Measurements from ENCODE around the gene ATG13. TPM values are rescaled to one million over a fixed set of nuclear protein-coding genes. Genes with fewer than 3 reads are reported as not detected.

The ATG13 gene
- total RNA-seq, 1 donor from 2014 or later: 30.8 TPM

DNA sequence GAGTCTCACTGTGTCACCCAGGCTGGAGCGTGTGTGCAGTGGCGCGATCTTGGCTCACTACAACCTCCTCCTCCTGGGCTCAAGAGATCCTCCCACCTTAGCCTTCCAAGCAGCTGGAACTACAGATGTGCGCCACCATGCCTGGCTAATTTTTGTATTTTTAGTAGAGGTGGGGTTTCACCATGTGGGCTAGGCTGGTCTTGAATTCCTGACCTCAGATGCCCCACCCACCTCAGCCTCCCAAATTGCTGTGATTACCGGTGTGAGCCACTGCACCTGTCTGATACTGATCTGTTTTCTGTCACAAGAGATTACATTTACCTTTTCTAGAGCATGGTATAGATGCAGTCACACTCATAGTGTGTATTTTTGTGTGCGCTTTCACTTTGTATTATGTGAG is 11.6 kb downstream of the ATG13 start:
- Histone ChIP-seq H3K27ac (ENCODE audit: low read depth, low read length) (no peak overlapping the region), H3K27me3 (ENCODE audit: control insufficient read depth in 3 of 3, insufficient read depth in 3 of 3, low read length in 3 of 3) (no peaks in the 10 kb centered on the region), H3K9ac (ENCODE audit: low read depth in 1 of 3, low read length in 3 of 3) (no peak overlapping the region), H3K9me3 (ENCODE audit: control insufficient read depth in 3 of 3, low read length in 3 of 3) (no peaks in the 10 kb centered on the region), H3K36me3 (ENCODE audit: control insufficient read depth in 3 of 3, insufficient read depth in 3 of 3, low read length in 3 of 3) (peaks cover 14 to 31% (median 27%) of the 10 kb centered on the region in 3 donors), H3K4me3 (ENCODE audit: low read length in 3 of 3) (no peak overlapping the region), H3K4me1 (ENCODE audit: control insufficient read depth in 3 of 3, insufficient read depth in 3 of 3, low read length in 3 of 3) (peaks cover 0 to 4% (median 0%) of the 10 kb centered on the region in 3 donors)

DNA sequence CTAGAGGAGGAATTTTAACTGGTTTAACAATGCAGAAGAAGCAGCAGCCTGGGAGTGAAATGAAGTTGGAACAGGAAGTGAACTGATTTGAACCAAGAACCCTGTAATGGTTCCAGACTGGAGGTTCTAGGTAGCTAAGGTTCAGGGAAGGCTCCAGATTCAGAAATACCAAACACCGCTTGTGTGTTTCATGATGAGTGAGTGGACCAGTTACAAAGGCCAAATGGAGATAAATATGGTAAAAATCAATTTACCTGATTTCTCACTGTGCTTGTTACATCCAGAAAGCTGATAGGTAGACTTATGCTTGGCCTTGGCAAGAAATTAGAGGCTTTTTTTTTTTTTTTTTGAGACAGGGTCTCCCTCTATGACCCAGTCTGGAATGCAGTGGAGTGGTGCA is 12.9 kb downstream of the ATG13 start:
- no peak overlapping the region for H3K9ac ChIP-seq (ENCODE audit: low read depth in 1 of 3, low read length in 3 of 3)
- H3K27ac ChIP-seq (ENCODE audit: low read depth, low read length): no peak overlapping the region
- no peak overlapping the region for H3K4me3 ChIP-seq (ENCODE audit: low read length in 3 of 3)
- peaks cover 14 to 30% (median 22%) of the 10 kb centered on the region in 3 donors for H3K36me3 ChIP-seq (ENCODE audit: control insufficient read depth in 3 of 3, insufficient read depth in 3 of 3, low read length in 3 of 3)
- H3K9me3 ChIP-seq (ENCODE audit: control insufficient read depth in 3 of 3, low read length in 3 of 3): no peaks in the 10 kb centered on the region
- no peaks in the 10 kb centered on the region for H3K27me3 ChIP-seq (ENCODE audit: control insufficient read depth in 3 of 3, insufficient read depth in 3 of 3, low read length in 3 of 3)
- peaks cover 0 to 4% (median 0%) of the 10 kb centered on the region in 3 donors for H3K4me1 ChIP-seq (ENCODE audit: control insufficient read depth in 3 of 3, insufficient read depth in 3 of 3, low read length in 3 of 3)

DNA sequence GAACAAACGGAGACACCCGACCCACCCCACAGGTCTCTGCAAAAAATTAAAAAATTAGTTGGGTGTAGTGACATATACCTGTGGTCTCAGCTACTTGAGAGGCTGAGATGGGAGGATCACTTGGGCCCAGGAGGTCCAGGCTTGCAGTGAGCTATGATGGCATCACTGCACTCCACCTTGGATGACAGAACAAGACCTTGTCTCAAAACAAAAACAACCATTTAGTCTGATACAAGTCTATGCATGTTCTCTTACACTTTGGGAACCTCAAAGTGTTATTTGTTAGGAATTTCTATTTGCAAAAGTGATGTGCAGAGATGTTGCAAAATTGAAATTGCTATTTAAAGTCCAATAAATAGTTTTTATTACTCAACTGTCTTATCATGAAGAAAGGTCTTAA is 14.3 kb downstream of the ATG13 start:
- no peaks in the 10 kb centered on the region for H3K27me3 ChIP-seq (ENCODE audit: control insufficient read depth in 3 of 3, insufficient read depth in 3 of 3, low read length in 3 of 3)
- H3K4me3 ChIP-seq (ENCODE audit: low read length in 3 of 3): no peak overlapping the region
- H3K9me3 ChIP-seq (ENCODE audit: control insufficient read depth in 3 of 3, low read length in 3 of 3): no peaks in the 10 kb centered on the region
- H3K27ac ChIP-seq (ENCODE audit: low read depth, low read length): no peak overlapping the region
- H3K4me1 ChIP-seq (ENCODE audit: control insufficient read depth in 3 of 3, insufficient read depth in 3 of 3, low read length in 3 of 3): peaks cover 0 to 4% (median 0%) of the 10 kb centered on the region in 3 donors
- H3K36me3 ChIP-seq (ENCODE audit: control insufficient read depth in 3 of 3, insufficient read depth in 3 of 3, low read length in 3 of 3): peaks cover 7 to 25% (median 22%) of the 10 kb centered on the region in 3 donors
- H3K9ac ChIP-seq (ENCODE audit: low read depth in 1 of 3, low read length in 3 of 3): no peak overlapping the region

DNA sequence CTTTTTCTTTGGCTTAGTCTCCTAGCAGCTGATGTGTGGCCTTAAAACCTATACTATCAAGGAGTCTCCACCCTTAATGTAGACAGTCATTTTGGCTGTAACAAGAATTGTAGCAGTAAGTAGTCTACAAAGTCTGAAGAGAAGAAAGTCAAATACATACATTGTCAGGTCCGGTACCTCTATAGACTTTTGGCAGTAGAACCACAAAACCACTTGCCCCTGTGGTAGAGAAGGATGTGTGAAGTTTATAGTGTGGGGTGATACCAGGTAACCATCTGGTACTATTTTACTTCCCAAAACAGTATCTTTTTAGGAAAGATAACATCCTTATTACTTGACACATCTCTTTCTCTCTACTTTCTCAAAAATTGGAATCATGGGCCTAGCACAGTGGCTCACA is 15.1 kb downstream of the ATG13 start:
- Histone ChIP-seq H3K9ac (ENCODE audit: low read depth in 1 of 3, low read length in 3 of 3) (no peak overlapping the region), H3K27me3 (ENCODE audit: control insufficient read depth in 3 of 3, insufficient read depth in 3 of 3, low read length in 3 of 3) (no peaks in the 10 kb centered on the region), H3K4me3 (ENCODE audit: low read length in 3 of 3) (no peak overlapping the region), H3K4me1 (ENCODE audit: control insufficient read depth in 3 of 3, insufficient read depth in 3 of 3, low read length in 3 of 3) (peaks cover 0 to 4% (median 0%) of the 10 kb centered on the region in 3 donors), H3K9me3 (ENCODE audit: control insufficient read depth in 3 of 3, low read length in 3 of 3) (no peaks in the 10 kb centered on the region), H3K36me3 (ENCODE audit: control insufficient read depth in 3 of 3, insufficient read depth in 3 of 3, low read length in 3 of 3) (peaks cover 7 to 25% (median 22%) of the 10 kb centered on the region in 3 donors), H3K27ac (ENCODE audit: low read depth, low read length) (no peak overlapping the region)

DNA sequence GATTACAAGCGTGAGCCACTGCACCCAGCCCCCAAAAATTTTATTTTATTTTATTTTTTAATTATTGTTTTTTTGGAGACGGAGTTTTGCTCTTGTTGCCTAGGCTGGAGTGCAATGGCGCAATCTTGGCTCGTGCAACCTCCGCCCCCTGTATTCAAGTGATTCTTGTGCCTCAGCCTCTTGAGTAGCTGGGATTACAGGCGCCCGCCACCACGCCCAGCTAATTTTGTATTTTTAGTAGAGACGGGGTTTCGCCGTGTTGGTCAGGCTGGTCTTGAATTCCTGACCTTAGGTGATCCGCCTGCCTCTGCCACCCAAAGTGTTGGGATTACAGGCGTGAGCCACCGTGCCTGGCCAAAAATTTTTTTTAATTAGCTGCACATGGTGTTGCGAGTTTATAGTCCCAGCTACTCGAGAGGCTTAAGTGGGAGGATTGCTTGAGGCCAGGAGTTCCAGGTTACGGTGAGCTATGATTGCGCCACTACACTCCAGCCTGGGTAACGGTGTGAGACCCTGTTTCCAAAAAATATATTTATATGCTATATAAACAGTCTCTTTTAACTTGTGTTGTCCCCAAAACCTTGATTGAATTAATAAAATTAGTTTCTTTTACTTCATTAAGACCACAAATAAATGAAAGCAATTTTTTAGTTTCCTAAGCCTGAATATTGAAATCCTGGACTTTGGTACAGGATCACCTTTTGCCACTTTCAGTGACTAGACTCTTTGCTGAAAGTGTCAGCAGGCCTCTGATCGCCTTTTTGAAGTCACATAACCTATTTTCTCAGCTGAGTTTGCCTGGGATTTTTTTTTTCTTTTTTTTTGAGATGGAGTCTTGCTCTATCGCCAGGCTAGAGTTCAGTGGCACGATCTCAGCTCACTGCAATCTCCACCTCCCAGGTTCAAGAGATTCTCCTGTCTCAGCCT is 16.2 kb downstream of the ATG13 start:
- no peaks in the 10 kb centered on the region for H3K9me3 ChIP-seq (ENCODE audit: control insufficient read depth in 3 of 3, low read length in 3 of 3)
- H3K36me3 ChIP-seq (ENCODE audit: control insufficient read depth in 3 of 3, insufficient read depth in 3 of 3, low read length in 3 of 3): peaks cover 7 to 25% (median 22%) of the 10 kb centered on the region in 3 donors
- H3K9ac ChIP-seq (ENCODE audit: low read depth in 1 of 3, low read length in 3 of 3): no peak overlapping the region
- H3K27ac ChIP-seq (ENCODE audit: low read depth, low read length): no peak overlapping the region
- H3K27me3 ChIP-seq (ENCODE audit: control insufficient read depth in 3 of 3, insufficient read depth in 3 of 3, low read length in 3 of 3): no peaks in the 10 kb centered on the region
- H3K4me1 ChIP-seq (ENCODE audit: control insufficient read depth in 3 of 3, insufficient read depth in 3 of 3, low read length in 3 of 3): peaks cover 0 to 2% (median 0%) of the 10 kb centered on the region in 3 donors
- H3K4me3 ChIP-seq (ENCODE audit: low read length in 3 of 3): no peak overlapping the region

DNA sequence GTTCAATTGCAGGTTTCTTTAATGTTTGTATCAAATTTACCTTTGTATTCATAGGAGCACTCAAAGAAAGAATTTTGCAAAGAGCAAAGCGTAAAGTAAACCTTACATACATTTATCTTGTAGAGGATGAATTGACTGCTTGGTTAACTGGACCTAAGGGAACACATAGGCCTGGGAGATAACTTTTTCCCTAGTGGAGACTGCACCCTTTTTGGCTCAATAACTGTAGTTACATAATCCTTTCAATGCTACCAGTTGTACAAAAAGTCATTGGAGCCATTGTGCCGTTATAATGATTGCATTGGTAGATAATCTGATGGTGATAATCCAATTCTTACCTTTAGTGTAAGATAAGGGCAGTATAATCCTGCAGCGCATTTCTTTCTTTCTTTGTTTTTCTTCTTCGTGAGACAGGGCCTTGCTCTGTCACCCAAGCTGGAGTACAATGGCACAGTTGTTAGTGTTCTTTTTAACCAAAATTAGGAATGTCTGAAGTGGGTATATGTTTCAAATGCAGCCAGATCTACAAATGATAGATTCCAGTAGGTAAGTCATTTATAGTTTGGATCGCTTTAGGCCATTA is 18.3 kb downstream of the ATG13 start:
- Histone ChIP-seq H3K4me3 (ENCODE audit: low read length in 3 of 3) (no peak overlapping the region), H3K27me3 (ENCODE audit: control insufficient read depth in 3 of 3, insufficient read depth in 3 of 3, low read length in 3 of 3) (no peaks in the 10 kb centered on the region), H3K4me1 (ENCODE audit: control insufficient read depth in 3 of 3, insufficient read depth in 3 of 3, low read length in 3 of 3) (no peaks in the 10 kb centered on the region), H3K27ac (ENCODE audit: low read depth, low read length) (no peak overlapping the region), H3K9me3 (ENCODE audit: control insufficient read depth in 3 of 3, low read length in 3 of 3) (no peaks in the 10 kb centered on the region), H3K9ac (ENCODE audit: low read depth in 1 of 3, low read length in 3 of 3) (no peak overlapping the region), H3K36me3 (ENCODE audit: control insufficient read depth in 3 of 3, insufficient read depth in 3 of 3, low read length in 3 of 3) (peaks cover 3 to 22% (median 16%) of the 10 kb centered on the region in 3 donors)

DNA sequence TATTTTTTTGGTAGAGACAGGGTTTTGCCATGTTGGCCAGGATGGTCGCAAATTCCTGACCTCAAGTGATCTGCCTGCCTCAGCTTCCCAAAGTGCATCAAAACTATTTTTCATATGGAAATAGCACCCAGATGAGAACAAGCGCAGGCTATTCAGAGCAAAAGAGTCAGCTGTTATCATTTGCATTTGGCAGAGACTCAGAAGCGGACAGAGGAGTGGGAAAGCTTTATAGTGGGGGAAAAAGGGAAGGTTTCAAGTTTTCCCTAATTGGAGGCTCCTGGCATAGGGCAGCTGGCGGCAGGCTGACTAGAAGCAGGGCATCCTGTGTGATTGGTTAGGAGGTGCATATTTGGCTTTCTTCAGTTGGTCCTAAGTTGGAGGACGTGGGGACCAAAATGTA is 20.2 kb downstream of the ATG13 start:
- Histone ChIP-seq H3K36me3 (ENCODE audit: control insufficient read depth in 3 of 3, insufficient read depth in 3 of 3, low read length in 3 of 3) (peaks cover 0 to 10% (median 2%) of the 10 kb centered on the region in 3 donors), H3K9ac (ENCODE audit: low read depth in 1 of 3, low read length in 3 of 3) (no peak overlapping the region), H3K4me1 (ENCODE audit: control insufficient read depth in 3 of 3, insufficient read depth in 3 of 3, low read length in 3 of 3) (no peaks in the 10 kb centered on the region)

DNA sequence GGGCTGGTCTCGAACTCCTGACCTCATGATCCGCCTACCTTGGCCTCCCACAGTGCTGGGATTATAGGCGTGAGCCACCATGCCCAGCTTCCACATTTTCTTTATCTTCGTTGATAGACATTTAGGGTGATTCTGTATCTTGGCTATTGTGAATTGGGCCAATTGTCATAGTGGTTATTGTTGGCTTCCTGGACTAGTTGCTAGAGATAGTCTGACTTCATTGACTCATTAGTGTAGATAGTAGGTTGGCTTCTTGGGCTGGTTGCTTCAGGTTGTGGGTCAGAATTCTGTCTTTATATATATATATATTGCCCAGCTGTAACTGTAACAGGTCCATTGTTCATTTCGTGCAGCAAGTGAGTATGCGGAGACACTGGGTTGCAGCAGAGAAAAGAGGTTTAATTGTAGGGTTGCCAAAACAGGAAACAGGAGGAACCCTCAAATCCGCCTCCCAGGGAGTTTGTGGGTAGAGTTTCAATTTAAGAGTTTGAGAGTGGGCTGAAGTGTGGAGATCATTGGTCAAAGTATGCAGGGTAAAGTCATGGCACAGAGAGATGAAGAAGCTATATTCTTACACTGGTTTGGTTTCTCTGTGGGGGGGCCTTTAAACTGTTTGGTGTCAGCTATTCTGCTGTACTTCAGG is 22.0 kb downstream of the ATG13 start:
- H3K9ac ChIP-seq (ENCODE audit: low read depth in 1 of 3, low read length in 3 of 3): no peak overlapping the region
- peaks cover 0 to 8% (median 0%) of the 10 kb centered on the region in 3 donors for H3K36me3 ChIP-seq (ENCODE audit: control insufficient read depth in 3 of 3, insufficient read depth in 3 of 3, low read length in 3 of 3)
- H3K9me3 ChIP-seq (ENCODE audit: control insufficient read depth in 3 of 3, low read length in 3 of 3): no peaks in the 10 kb centered on the region
- no peaks in the 10 kb centered on the region for H3K4me1 ChIP-seq (ENCODE audit: control insufficient read depth in 3 of 3, insufficient read depth in 3 of 3, low read length in 3 of 3)
- no peak overlapping the region for H3K4me3 ChIP-seq (ENCODE audit: low read length in 3 of 3)
- H3K27me3 ChIP-seq (ENCODE audit: control insufficient read depth in 3 of 3, insufficient read depth in 3 of 3, low read length in 3 of 3): no peaks in the 10 kb centered on the region
- H3K27ac ChIP-seq (ENCODE audit: low read depth, low read length): no peak overlapping the region

More for the DNA sequence above, 20.2 kb downstream of the ATG13 start:
- Histone ChIP-seq H3K9me3 (ENCODE audit: control insufficient read depth in 3 of 3, low read length in 3 of 3) (no peaks in the 10 kb centered on the region), H3K27ac (ENCODE audit: low read depth, low read length) (no peak overlapping the region), H3K4me3 (ENCODE audit: low read length in 3 of 3) (no peak overlapping the region), H3K27me3 (ENCODE audit: control insufficient read depth in 3 of 3, insufficient read depth in 3 of 3, low read length in 3 of 3) (no peaks in the 10 kb centered on the region)

DNA sequence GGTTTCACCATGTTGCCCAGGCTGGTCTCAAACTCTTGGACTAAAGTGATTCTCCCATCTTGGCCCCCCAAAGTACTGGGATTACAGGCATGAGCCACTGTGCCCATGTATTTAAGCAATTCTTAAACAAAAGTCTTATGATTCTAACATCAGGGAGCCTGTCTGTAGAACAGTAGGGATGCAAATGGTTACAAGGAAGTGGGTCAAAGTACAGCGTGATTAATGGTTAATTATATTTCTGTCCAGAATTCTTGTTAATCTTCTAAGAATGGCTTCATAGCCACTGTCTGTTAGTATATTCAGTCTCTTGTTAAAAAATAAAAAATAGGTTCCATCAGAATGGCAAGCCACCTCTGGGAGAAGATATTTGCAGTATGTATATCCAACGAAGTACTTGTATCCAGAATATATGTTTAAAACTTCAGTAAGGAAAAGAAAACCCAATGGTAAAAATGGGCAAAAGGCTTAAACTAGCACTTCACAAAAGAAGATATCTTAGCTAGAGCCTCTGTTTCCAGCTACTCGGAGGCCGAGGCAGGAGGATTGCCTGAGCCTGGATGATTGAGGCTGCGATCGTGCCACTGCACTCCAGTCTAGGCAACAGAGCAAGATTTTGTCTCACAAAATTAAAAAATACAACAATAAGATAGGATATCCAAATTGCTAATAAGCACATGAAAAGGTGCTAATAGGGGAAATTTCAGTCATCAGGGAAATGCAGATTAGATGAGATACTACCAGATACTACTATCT is 22.9 kb downstream of the ATG13 start:
- Histone ChIP-seq H3K27ac (ENCODE audit: low read depth, low read length) (no peak overlapping the region), H3K36me3 (ENCODE audit: control insufficient read depth in 3 of 3, insufficient read depth in 3 of 3, low read length in 3 of 3) (peaks cover 0 to 14% (median 5%) of the 10 kb centered on the region in 3 donors), H3K27me3 (ENCODE audit: control insufficient read depth in 3 of 3, insufficient read depth in 3 of 3, low read length in 3 of 3) (no peaks in the 10 kb centered on the region), H3K9ac (ENCODE audit: low read depth in 1 of 3, low read length in 3 of 3) (no peak overlapping the region), H3K4me3 (ENCODE audit: low read length in 3 of 3) (no peak overlapping the region), H3K4me1 (ENCODE audit: control insufficient read depth in 3 of 3, insufficient read depth in 3 of 3, low read length in 3 of 3) (no peaks in the 10 kb centered on the region), H3K9me3 (ENCODE audit: control insufficient read depth in 3 of 3, low read length in 3 of 3) (no peaks in the 10 kb centered on the region)

Measured in skeletal muscle tissue (tissue), 4 donors.